GM12878 (cell line): ENCODE data around the gene CSMD2. TPM values are rescaled to one million over a fixed set of nuclear protein-coding genes. Genes with fewer than 3 reads are reported as not detected.

Experiments
- ATAC-seq: fragments of 200-7000 bp; cut with Tn5 transposase; 3 replicates; pipeline ENCODE4 v1.9.1; 2020; ENCODE audit warnings: mild to moderate bottlenecking, moderate library complexity
- BruUV-seq: library from RNA; stranded (reverse); fragments of 400-500 nt; replicated peaks from 2 replicates; lab custom pipeline; 2021; lab: Mats Ljungman, UMichigan
- CTCF ChIA-PET: fragments of 300-600 bp; sonication (Branson Sonifier 250); formaldehyde crosslinking; extraction: SDS; loops from one replicate; lab custom pipeline; 2021; ENCODE audit warnings: inconsistent platforms; lab: Yijun Ruan, JAX
- POLR2A ChIA-PET: fragments of 350-600 bp; formaldehyde crosslinking; extraction: SDS; loops from one replicate; lab custom pipeline; 2021; ENCODE audit warnings: inconsistent platforms; lab: Charles Lee
- RAD21 ChIA-PET: fragments of 300-600 bp; sonication (Branson Sonifier 250); formaldehyde crosslinking; loops from one replicate; lab custom pipeline; 2023; ENCODE audit warnings: antibody characterized with exemption; ENCODE audit not compliant: unreplicated experiment; lab: Charles Lee
- SMC1A ChIA-PET: fragments of 300-600 bp; sonication (Branson Sonifier 250); formaldehyde crosslinking; loops from one replicate; lab custom pipeline; 2023; ENCODE audit not compliant: unreplicated experiment, uncharacterized antibody; lab: Charles Lee
- DNase-seq: peaks from one replicate; pipeline ENCODE4 v3.0.0-alpha.2; 2011; ENCODE audit warnings: low read depth, low spot score
- FAIRE-seq: peaks from 3 replicates; lab custom pipeline; 2011; peaks lifted over from hg19 to GRCh38; lab: Jason Lieb, UNC
- H2AFZ ChIP-seq: 2 replicates; pipeline ENCODE4 v1.6.0; 2011; ENCODE audit warnings: low read depth, low read length, control low read depth; ENCODE audit not compliant: control insufficient read depth
- H3K27ac ChIP-seq: 2 replicates; pipeline ENCODE4 v1.5.1; 2011; ENCODE audit warnings: control low read depth; ENCODE audit not compliant: control insufficient read depth, insufficient read depth
- H3K27me3 ChIP-seq, 2 experiments: replicated peaks in 1 of 2; 2 replicates each; pipeline versions ENCODE4 v1.6.0 to v1.6.1; 2011; ENCODE audit warnings: low read length in 1 of 2; ENCODE audit not compliant: control insufficient read depth in 2 of 2, insufficient read depth in 2 of 2
- H3K36me3 ChIP-seq, 2 experiments: 2 replicates each; pipeline ENCODE4 v1.5.1; 2011; ENCODE audit warnings: low read length in 1 of 2; ENCODE audit not compliant: control insufficient read depth in 2 of 2, insufficient read depth in 2 of 2
- H3K4me1 ChIP-seq: 2 replicates; pipeline ENCODE4 v1.6.1; 2011; ENCODE audit warnings: mild to moderate bottlenecking, low read length, moderate library complexity, mixed read lengths; ENCODE audit not compliant: control insufficient read depth, insufficient read depth
- H3K4me2 ChIP-seq: 2 replicates; pipeline ENCODE4 v1.6.0; 2011; ENCODE audit warnings: control low read depth; ENCODE audit not compliant: control insufficient read depth, insufficient read depth
- H3K4me3 ChIP-seq: fragments of 200-600 bp; sonication (generic); 2 replicates; pipeline ENCODE4 v1.5.1; 2016
- H3K79me2 ChIP-seq: 2 replicates; pipeline ENCODE4 v1.6.0; 2011; ENCODE audit warnings: low read length; ENCODE audit not compliant: control insufficient read depth, insufficient read depth
- H3K9ac ChIP-seq: 2 replicates; pipeline ENCODE4 v1.8.0; 2011; ENCODE audit warnings: low read length, control low read depth, mixed read lengths; ENCODE audit not compliant: control insufficient read depth, insufficient read depth
- H3K9me3 ChIP-seq: replicated peaks from 3 replicates; pipeline ENCODE4 v1.5.1; 2011; ENCODE audit warnings: mild to moderate bottlenecking, low read length; ENCODE audit not compliant: control insufficient read depth, insufficient read depth
- H4K20me1 ChIP-seq: 2 replicates; pipeline ENCODE4 v1.6.0; 2011; ENCODE audit not compliant: control insufficient read depth, insufficient read depth
- BCL3 ChIP-seq: IDR thresholded peaks from 2 replicates; pipeline ENCODE4 v1.6.1; 2011; ENCODE audit warnings: borderline replicate concordance, low read depth, mild to moderate bottlenecking, moderate library complexity, low read length; ENCODE audit not compliant: insufficient read depth, poor library complexity, severe bottlenecking
- CBX5 ChIP-seq: sonication (generic); IDR thresholded peaks from 2 replicates; pipeline ENCODE4 v1.6.1; 2016; ENCODE audit warnings: low read depth, moderate library complexity, mild to moderate bottlenecking, inconsistent platforms
- CHD1 ChIP-seq: IDR thresholded peaks from 2 replicates; pipeline ENCODE4 v1.6.1; 2012; ENCODE audit warnings: low read depth, low read length, improper control_type of control experiment
- E2F4 ChIP-seq: IDR thresholded peaks from 2 replicates; pipeline ENCODE4 v1.6.1; 2012; ENCODE audit warnings: low read depth, low read length, improper control_type of control experiment
- EZH2 ChIP-seq: IDR thresholded peaks from 2 replicates; pipeline ENCODE4 v1.6.1; 2012; ENCODE audit warnings: low read depth, mild to moderate bottlenecking, control low read depth, inconsistent platforms, low read length, borderline replicate concordance; ENCODE audit not compliant: control insufficient read depth
- LARP7 ChIP-seq: fragments of 450-650 bp; IDR thresholded peaks from 2 replicates; pipeline ENCODE4 v1.6.1; 2017; ENCODE audit warnings: mild to moderate bottlenecking
- NFXL1 ChIP-seq: fragments of 450-650 bp; IDR thresholded peaks from 2 replicates; pipeline ENCODE4 v1.6.1; 2017; ENCODE audit warnings: antibody characterized with exemption, mild to moderate bottlenecking, borderline replicate concordance
- PAX5 ChIP-seq: IDR thresholded peaks from 2 replicates; pipeline ENCODE4 v1.6.1; 2011; ENCODE audit warnings: low read depth, low read length, borderline replicate concordance
- PML ChIP-seq: IDR thresholded peaks from 2 replicates; pipeline ENCODE4 v1.6.1; 2012; ENCODE audit warnings: low read length, inconsistent platforms
- RBBP5 ChIP-seq: fragments of 200-600 bp; sonication (generic); conservative IDR thresholded peaks from 2 replicates; pipeline ENCODE4 v1.6.1; 2016
- RFX5 ChIP-seq: IDR thresholded peaks from 2 replicates; pipeline ENCODE4 v1.6.1; 2011; ENCODE audit warnings: low read depth, low read length, improper control_type of control experiment
- RUNX3 ChIP-seq: IDR thresholded peaks from 2 replicates; pipeline ENCODE4 v1.6.1; 2012; ENCODE audit warnings: low read length, inconsistent platforms
- SMARCA5 ChIP-seq: fragments of 450-650 bp; IDR thresholded peaks from 2 replicates; pipeline ENCODE4 v1.6.1; 2017; ENCODE audit warnings: mild to moderate bottlenecking
- WGBS: methylation state at CpG from one replicate; pipeline ENCODE4 v1.1.6; 2016; ENCODE audit warnings: low lambda C conversion rate; ENCODE audit not compliant: insufficient replicate concordance, insufficient coverage; ENCODE audit errors: missing lambda C conversion rate; 5-methylcytosine and 5-hydroxymethylcytosine counted together
- in situ Hi-C: fragments of 300-500 bp; cut with MboI; formaldehyde crosslinking; loops from 9 replicates; pipeline ENCODE4 v1.14.3; 2018; ENCODE audit warnings: mixed read lengths
- intact Hi-C: fragments of 100-400 bp; cut with micrococcal nuclease; formaldehyde crosslinking; loops from one replicate; pipeline ENCODE4 v1.14.2; 2022; ENCODE audit not compliant: unreplicated experiment
- polyA plus RNA-seq, 11 experiments: library from polyadenylated mRNA; depleted of rRNA in 4 of 11; unstranded in 6 of 11; stranded (reverse) in 5 of 11; fragments of >200 nt; fragmentation: Nextera tagmentation in 4 of 11; fragmentation: Illumina TruSeq in 1 of 11; extraction: Ambion mirVana in 4 of 11; extraction: Trizol in 1 of 11; gene quantifications; 1 replicate in 1 of 11; 2 replicates in 10 of 11; pipeline versions ENCODE4 v1.2.1 to v1.2.3, GENCODE V29; 2011 to 2016; ENCODE audit warnings: inconsistent platforms in 2 of 11, missing spikeins in 2 of 11, low read depth in 1 of 11
- total RNA-seq, 4 experiments: library from RNA; depleted of rRNA in 3 of 4; stranded (reverse); fragments of >200 nt in 3 of 4; fragmentation: Illumina TruSeq in 1 of 4; extraction: Trizol in 1 of 4; gene quantifications; 2 replicates each; pipeline versions ENCODE4 v1.2.1 to v1.2.3, GENCODE V29; 2013 to 2021
- TF ChIP-seq, protein P1 (sequence below): fragments of 450-650 bp; IDR thresholded peaks from 2 replicates; pipeline ENCODE4 v1.6.1; 2018; ENCODE audit warnings: mild to moderate bottlenecking, low read depth, moderate library complexity; ENCODE audit not compliant: partially characterized antibody

Gene CSMD2
- total and polyA plus RNA-seq, 10 of the 15 experiments (the other 5 are each of a cell fraction or from before 2014, with no cell fraction given), result under 0.01 TPM; not detected in 9

DNA sequence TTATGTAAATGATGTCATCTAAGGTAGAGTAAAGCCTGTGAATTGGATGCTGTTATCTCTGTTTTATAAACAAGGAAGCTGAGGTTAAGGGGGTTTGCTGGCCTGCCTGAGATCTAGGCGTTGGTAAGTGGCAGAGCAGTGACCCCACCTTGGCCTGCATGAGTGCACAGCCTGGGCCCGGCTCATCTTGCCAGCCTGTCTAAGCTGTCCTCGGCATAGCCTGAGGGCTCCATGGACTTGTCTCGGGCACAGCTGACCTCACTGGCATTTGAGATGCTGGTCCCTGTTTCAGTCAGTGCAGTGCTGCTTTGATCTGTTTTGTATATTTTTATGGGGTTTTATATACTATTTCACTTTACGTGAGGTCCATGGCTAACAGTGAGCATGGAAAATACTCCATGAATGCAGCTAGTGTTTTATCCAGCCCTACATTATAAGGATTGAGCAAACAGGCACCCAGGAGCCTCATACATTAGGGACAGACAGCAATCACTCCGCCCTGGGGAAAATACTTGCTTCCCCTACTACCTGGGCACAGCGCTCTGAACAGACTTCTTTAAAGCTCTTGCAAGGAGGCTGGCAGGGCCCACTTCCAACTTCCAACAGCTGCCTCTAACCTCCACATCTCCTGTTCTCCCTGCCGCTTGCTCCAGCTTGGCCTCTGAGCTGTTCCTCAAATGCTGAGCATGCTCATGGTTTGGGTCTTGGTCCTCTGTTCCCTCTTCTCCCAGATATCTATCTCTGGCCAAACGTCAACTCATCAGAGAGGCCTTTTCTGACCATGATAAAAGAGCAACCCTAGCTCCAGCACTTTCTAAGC, 451.8 kb downstream of the CSMD2 start (continued):
- TF ChIP-seq BCL3, result no peak

GRCh38 chr1:33712186-33712585, 452.8 kb downstream of the CSMD2 start:
- TF ChIP-seq RUNX3 (no peak), CBX5 (no peak), SMARCA5 (no peak), RFX5 (no peak), PAX5 (no peak), E2F4 (no peak), NFXL1 (no peak), EZH2 (no peak), LARP7 (no peak), CHD1 (no peak), PML (no peak), RBBP5 (no peak)
- TF ChIP-seq, protein P1, sequence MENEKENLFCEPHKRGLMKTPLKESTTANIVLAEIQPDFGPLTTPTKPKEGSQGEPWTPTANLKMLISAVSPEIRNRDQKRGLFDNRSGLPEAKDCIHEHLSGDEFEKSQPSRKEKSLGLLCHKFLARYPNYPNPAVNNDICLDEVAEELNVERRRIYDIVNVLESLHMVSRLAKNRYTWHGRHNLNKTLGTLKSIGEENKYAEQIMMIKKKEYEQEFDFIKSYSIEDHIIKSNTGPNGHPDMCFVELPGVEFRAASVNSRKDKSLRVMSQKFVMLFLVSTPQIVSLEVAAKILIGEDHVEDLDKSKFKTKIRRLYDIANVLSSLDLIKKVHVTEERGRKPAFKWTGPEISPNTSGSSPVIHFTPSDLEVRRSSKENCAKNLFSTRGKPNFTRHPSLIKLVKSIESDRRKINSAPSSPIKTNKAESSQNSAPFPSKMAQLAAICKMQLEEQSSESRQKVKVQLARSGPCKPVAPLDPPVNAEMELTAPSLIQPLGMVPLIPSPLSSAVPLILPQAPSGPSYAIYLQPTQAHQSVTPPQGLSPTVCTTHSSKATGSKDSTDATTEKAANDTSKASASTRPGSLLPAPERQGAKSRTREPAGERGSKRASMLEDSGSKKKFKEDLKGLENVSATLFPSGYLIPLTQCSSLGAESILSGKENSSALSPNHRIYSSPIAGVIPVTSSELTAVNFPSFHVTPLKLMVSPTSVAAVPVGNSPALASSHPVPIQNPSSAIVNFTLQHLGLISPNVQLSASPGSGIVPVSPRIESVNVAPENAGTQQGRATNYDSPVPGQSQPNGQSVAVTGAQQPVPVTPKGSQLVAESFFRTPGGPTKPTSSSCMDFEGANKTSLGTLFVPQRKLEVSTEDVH, result no peak
- no peak for ATAC-seq
- Histone ChIP-seq H2AFZ (no peak overlapping the region), H3K9ac (no peak overlapping the region), H3K4me2 (no peak overlapping the region), H3K4me3 (no peak overlapping the region), H3K36me3 (no peaks in the 10 kb centered on the region), H3K9me3 (no peaks in the 10 kb centered on the region), H3K79me2 (no peaks in the 10 kb centered on the region), H3K27ac (no peak overlapping the region), H3K27me3 (peaks cover 0 to 1% of the 10 kb centered on the region in 2 experiments; a peak in 1 of 4 replicates), H4K20me1 (no peaks in the 10 kb centered on the region), H3K4me1 (no peaks in the 10 kb centered on the region)
- no TSS peak for BruUV-seq
- intact Hi-C loops, result no loop called here
- in situ Hi-C loops, result no loop called here
- no peak for DNase-seq
- no peak for FAIRE-seq
- ChIA-PET CTCF (no interaction called here), SMC1A (no interaction called here), RAD21 (no interaction called here), POLR2A (no interaction called here)
- WGBS, result 3% methylated on average over 6 of the region's 6 CpGs
